Ishikawa (cell line): ENCODE results near the gene CTNND1.

Experiments
- CEBPB ChIP-seq: IDR thresholded peaks from 2 replicates; pipeline ENCODE4 v1.6.1; 2012
- CREB1 ChIP-seq: IDR thresholded peaks from 2 replicates; pipeline ENCODE4 v1.6.1; 2012; ENCODE audit warnings: low read depth
- EGR1 ChIP-seq: IDR thresholded peaks from 2 replicates; pipeline ENCODE4 v1.6.1; 2012
- EP300 ChIP-seq: IDR thresholded peaks from 2 replicates; pipeline ENCODE4 v1.6.1; 2012; ENCODE audit warnings: borderline replicate concordance
- FOXM1 ChIP-seq: IDR thresholded peaks from 2 replicates; pipeline ENCODE4 v1.6.1; 2012; ENCODE audit warnings: low read depth, borderline replicate concordance
- NFIC ChIP-seq: IDR thresholded peaks from 2 replicates; pipeline ENCODE4 v1.6.1; 2012
- RAD21 ChIP-seq: IDR thresholded peaks from 2 replicates; pipeline ENCODE4 v1.6.1; 2012; ENCODE audit warnings: low read depth
- TAF1 ChIP-seq: IDR thresholded peaks from 2 replicates; pipeline ENCODE4 v1.6.1; 2012; ENCODE audit warnings: low read depth, mild to moderate bottlenecking
- TCF12 ChIP-seq: IDR thresholded peaks from 2 replicates; pipeline ENCODE4 v1.6.1; 2012; ENCODE audit warnings: low read depth
- TEAD4 ChIP-seq: IDR thresholded peaks from 2 replicates; pipeline ENCODE4 v1.6.1; 2012
- YY1 ChIP-seq: IDR thresholded peaks from 2 replicates; pipeline ENCODE4 v1.6.1; 2012; ENCODE audit warnings: low read depth
- ZBTB7A ChIP-seq: IDR thresholded peaks from 2 replicates; pipeline ENCODE4 v1.6.1; 2012; ENCODE audit warnings: low read depth
- TF ChIP-seq, protein P1 (sequence below): IDR thresholded peaks from 2 replicates; pipeline ENCODE4 v1.6.1; 2012
- TF ChIP-seq, protein P2 (sequence below): IDR thresholded peaks from 2 replicates; pipeline ENCODE4 v1.6.1; 2012
- TF ChIP-seq, protein P3 (sequence below): IDR thresholded peaks from 2 replicates; pipeline ENCODE4 v1.6.1; 2012; ENCODE audit warnings: low read depth, mild to moderate bottlenecking

The CTNND1 gene

DNA sequence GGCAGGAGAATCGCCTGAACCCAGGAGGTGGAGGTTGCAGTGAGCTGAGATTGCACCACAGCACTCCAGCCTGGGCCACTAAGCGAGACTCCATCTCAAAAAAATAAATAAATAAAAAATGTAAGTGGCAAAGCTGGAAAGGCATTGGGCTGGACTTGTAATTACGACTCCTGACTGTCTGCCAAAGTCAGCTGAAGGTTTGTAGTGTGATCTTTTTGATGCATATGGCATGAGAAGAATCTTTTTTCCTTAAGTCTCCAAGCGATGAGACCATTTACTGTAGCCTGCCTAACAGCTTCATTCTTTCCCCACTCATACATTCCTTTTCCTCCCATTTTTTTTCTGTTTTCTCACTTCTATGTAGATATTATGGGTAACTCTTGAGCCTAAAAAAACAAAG lies 24.8 kb downstream of the CTNND1 start:
- TF ChIP-seq CREB1 (no peak), EP300 (no peak)
- TF ChIP-seq, protein P1, sequence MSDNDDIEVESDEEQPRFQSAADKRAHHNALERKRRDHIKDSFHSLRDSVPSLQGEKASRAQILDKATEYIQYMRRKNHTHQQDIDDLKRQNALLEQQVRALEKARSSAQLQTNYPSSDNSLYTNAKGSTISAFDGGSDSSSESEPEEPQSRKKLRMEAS: no peak

DNA sequence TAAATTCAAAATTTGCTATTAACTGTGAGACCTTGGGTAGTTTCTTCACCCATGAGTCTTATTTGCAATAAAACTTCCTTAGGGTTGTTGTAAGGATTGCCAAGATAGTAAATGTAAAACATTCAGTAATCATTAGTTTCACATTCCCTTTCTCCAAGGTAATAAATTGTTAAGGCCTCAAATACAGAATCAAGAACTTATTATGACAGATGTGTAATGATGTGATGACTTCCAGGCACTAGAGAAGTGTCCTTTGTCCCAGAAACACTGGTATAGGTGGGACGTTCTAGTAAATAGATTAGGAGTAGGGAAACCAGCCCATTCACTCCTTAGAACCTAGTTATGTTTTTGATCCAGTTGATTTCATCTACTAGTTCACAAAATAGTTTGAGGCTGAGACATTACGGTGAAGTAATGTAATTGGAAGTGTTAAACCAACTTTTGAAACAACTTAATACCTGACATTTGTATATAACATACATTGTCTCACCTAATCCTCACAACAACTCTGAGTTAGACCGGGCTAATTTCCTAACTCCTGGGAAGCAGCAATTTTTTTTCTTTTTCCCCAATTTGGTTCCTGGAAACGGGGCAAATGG lies 25.5 kb downstream of the CTNND1 start:
- TF ChIP-seq, protein P2, sequence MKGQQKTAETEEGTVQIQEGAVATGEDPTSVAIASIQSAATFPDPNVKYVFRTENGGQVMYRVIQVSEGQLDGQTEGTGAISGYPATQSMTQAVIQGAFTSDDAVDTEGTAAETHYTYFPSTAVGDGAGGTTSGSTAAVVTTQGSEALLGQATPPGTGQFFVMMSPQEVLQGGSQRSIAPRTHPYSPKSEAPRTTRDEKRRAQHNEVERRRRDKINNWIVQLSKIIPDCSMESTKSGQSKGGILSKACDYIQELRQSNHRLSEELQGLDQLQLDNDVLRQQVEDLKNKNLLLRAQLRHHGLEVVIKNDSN: no peak
- TF ChIP-seq EP300 (no peak), NFIC (no peak), CEBPB (no peak)
- TF ChIP-seq, protein P3, sequence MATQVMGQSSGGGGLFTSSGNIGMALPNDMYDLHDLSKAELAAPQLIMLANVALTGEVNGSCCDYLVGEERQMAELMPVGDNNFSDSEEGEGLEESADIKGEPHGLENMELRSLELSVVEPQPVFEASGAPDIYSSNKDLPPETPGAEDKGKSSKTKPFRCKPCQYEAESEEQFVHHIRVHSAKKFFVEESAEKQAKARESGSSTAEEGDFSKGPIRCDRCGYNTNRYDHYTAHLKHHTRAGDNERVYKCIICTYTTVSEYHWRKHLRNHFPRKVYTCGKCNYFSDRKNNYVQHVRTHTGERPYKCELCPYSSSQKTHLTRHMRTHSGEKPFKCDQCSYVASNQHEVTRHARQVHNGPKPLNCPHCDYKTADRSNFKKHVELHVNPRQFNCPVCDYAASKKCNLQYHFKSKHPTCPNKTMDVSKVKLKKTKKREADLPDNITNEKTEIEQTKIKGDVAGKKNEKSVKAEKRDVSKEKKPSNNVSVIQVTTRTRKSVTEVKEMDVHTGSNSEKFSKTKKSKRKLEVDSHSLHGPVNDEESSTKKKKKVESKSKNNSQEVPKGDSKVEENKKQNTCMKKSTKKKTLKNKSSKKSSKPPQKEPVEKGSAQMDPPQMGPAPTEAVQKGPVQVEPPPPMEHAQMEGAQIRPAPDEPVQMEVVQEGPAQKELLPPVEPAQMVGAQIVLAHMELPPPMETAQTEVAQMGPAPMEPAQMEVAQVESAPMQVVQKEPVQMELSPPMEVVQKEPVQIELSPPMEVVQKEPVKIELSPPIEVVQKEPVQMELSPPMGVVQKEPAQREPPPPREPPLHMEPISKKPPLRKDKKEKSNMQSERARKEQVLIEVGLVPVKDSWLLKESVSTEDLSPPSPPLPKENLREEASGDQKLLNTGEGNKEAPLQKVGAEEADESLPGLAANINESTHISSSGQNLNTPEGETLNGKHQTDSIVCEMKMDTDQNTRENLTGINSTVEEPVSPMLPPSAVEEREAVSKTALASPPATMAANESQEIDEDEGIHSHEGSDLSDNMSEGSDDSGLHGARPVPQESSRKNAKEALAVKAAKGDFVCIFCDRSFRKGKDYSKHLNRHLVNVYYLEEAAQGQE: no peak

DNA sequence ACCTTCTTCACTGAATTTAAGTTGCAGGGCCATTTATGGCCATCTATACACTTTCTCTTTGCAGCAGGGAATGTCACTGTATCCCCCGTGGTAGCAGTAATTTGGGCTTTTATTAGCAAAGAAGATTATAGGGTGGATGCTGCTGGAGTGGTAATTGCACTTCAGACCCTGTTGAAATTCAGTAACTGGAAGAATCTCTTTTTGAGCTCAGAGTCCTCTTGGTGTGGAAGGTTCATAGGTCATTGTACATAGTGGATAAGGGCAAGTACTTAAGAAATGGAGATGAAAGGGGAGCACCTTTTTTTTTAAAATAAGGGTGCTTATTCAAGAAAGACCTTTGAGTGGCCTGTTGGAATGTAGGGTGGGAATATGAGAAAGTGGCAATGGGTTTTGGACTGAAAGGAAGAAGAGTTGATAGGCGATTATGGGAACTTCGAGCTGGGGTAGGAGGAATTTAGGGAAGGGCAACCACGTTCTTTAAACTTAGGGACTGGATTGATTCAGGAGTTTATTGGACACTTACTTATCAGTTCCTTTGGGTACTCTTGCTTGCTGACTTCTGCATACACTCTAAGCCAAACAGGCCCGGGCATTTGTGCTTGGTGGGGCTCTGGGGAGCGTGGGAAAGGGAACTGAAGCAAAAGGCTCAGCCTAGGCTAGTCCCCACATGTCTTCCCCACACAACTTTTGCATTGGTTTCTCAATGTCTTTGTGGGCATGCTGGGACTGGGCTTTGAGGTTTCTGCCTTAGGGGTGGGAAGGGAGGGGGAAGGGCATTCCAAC lies 26.5 kb downstream of the CTNND1 start:
- TF ChIP-seq NFIC (no peak), YY1 (no peak), TAF1 (no peak), CREB1 (no peak), FOXM1 (no peak), RAD21 (no peak), CEBPB (no peak), EGR1 (no peak), TEAD4 (no peak), EP300 (no peak), ZBTB7A (no peak), TCF12 (no peak)
- TF ChIP-seq, protein P2: no peak
- TF ChIP-seq, protein P1: no peak
- TF ChIP-seq, protein P3: no peak

DNA sequence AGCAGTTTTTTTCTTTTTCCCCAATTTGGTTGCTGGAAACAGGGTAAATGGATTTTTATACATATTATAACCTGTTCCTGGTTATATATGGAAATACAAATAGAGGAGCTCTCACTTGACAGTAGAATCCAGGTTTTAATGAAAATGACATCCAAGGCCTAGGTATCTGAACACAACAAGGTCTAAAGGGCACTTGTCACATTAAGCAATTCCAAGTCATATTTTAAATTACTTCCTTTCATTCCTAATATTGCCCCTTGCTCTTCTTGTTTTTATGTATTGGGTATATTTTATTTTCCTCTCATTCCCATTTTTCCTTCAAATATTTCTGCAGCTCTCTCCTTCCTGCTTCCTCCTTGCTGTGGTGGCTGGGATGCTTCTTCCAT lies 27.1 kb downstream of the CTNND1 start:
- no peak for TF ChIP-seq TAF1
- TF ChIP-seq FOXM1: no peak
- TF ChIP-seq ZBTB7A: no peak
- TF ChIP-seq, protein P3: no peak
- TF ChIP-seq TEAD4: no peak
- TF ChIP-seq, protein P1: no peak
- no peak for TF ChIP-seq TCF12
- no peak for TF ChIP-seq EGR1
